ENCODE data around the gene CHI3L2. TPM values are rescaled to one million over a fixed set of nuclear protein-coding genes. Genes with fewer than 3 reads are reported as not detected.

Gene CHI3L2
- total RNA-seq, 1 donor from 2014 or later = 1.3 TPM

DNA sequence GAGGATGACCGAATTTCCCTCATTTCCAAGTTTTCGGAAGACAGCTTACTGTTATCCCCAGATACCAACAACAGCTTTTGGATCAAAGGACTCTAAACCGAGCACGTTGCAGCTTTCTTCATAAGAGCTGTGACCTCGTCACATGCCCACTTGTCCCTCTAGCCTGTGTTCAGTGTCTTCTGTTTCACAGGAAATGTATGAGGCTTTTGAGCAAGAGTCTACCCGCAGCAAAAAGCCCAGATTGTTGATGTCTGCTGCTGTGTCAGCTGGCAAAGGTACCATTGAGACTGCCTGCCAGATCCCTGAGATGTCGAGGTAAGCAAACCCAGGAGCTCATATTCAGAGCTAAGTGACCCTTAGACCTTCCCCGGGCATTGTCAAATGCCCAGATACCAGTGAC is 24.1 kb downstream of the CHI3L2 start:
- no peak overlapping the region for H3K27ac Mint-ChIP-seq
- H3K4me3 Mint-ChIP-seq (ENCODE audit: low read depth) = no peak overlapping the region
- H3K36me3 Mint-ChIP-seq (ENCODE audit: low read depth) = no peaks in the 10 kb centered on the region
- no peak for DNase-seq (ENCODE audit: low spot score)
- H3K4me1 Mint-ChIP-seq (ENCODE audit: low read depth) = peaks cover 6% of the 10 kb centered on the region
- intact Hi-C loops (cut with micrococcal nuclease) = no loop called here
- peaks cover 5% of the 10 kb centered on the region for H3K27me3 Mint-ChIP-seq (ENCODE audit: low read depth)
- H3K9me3 Mint-ChIP-seq = no peaks in the 10 kb centered on the region

DNA sequence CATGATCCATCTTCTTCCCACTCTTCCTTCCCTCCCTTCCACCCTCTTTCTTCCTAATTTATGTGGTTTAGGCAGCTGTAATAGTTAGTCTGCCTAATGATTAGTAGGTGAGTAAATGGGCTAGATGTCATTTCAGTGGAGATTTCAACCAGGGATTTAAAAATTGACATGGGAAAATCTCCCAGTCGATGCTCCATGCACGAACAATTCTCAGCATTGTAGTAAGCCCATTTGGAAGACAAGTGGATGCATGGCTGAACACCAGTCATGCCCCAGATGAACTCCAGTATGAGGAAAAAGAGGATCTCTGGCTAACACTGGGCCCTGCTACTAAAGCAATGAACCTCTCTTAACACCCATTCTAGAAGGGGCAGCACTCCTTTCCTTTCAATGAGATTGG is 25.3 kb downstream of the CHI3L2 start:
- Mint-ChIP-seq H3K4me3 (ENCODE audit: low read depth) (no peak overlapping the region), H3K27ac (no peak overlapping the region), H3K27me3 (ENCODE audit: low read depth) (peaks cover 5% of the 10 kb centered on the region), H3K4me1 (ENCODE audit: low read depth) (peaks cover 6% of the 10 kb centered on the region), H3K36me3 (ENCODE audit: low read depth) (no peaks in the 10 kb centered on the region), H3K9me3 (no peaks in the 10 kb centered on the region)
- intact Hi-C loops (cut with micrococcal nuclease) = no loop called here
- no peak for DNase-seq (ENCODE audit: low spot score)

DNA sequence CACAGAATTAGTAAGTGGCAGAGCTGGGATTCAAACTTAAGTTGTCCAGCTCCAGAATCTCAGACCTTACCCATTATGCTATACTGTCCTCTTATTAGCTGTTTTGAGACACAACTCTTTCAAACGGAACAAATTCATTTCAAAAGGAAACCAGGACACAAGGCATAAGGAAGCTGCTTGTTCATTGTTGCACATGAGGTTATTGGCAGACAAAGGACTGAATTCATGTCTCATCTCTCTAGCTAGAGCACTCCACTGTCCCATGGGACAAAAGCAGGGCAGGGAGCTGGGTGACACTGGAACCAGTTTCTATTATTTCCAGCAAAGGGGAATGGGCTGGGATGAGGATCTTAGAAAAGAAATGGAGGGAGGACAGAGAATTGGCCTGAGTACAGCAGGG is 26.4 kb downstream of the CHI3L2 start:
- Mint-ChIP-seq H3K9me3 (no peaks in the 10 kb centered on the region), H3K27me3 (ENCODE audit: low read depth) (peaks cover 5% of the 10 kb centered on the region), H3K36me3 (ENCODE audit: low read depth) (no peaks in the 10 kb centered on the region), H3K4me3 (ENCODE audit: low read depth) (no peak overlapping the region), H3K4me1 (ENCODE audit: low read depth) (peaks cover 6% of the 10 kb centered on the region), H3K27ac (no peak overlapping the region)
- intact Hi-C loops (cut with micrococcal nuclease) = no loop called here
- DNase-seq (ENCODE audit: low spot score) = no peak

DNA sequence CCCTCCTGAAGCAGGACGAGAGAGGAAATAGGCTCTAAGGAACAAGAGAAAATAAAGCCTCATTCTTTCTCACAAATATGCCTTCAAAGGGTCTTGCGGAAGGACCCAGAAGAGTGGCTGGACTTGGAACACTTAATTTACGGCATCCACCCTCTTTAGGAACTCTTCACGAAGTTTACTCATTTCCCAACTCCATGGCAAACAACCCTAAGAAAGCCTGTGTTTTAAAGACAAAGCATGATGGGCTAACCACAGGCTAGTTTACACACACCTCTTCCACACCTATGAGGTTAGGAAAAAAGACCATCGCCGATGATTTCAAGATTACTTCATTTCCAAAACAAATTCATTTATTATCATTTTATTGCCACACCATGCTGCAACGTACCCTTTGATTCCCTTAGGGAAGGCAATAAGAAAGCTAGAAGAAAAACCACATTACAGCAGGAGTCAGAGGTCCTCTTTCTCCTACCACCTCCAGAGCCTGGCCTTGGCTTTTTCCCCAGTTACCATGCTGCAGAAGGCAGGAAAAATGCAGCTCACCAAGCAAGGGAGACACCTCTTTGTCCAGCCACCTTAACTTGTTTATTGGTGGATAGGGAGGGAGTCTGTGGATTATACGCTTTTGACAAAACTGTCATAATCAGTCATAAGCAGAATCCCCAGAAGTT is 29.6 kb downstream of the CHI3L2 start:
- peaks cover 19% of the 10 kb centered on the region for H3K27me3 Mint-ChIP-seq (ENCODE audit: low read depth)
- no peak overlapping the region for H3K27ac Mint-ChIP-seq
- intact Hi-C loops (cut with micrococcal nuclease) = no loop called here
- DNase-seq (ENCODE audit: low spot score) = no peak
- H3K4me1 Mint-ChIP-seq (ENCODE audit: low read depth) = no peaks in the 10 kb centered on the region
- H3K36me3 Mint-ChIP-seq (ENCODE audit: low read depth) = no peaks in the 10 kb centered on the region
- H3K4me3 Mint-ChIP-seq (ENCODE audit: low read depth) = no peak overlapping the region
- peaks cover 2% of the 10 kb centered on the region for H3K9me3 Mint-ChIP-seq

DNA sequence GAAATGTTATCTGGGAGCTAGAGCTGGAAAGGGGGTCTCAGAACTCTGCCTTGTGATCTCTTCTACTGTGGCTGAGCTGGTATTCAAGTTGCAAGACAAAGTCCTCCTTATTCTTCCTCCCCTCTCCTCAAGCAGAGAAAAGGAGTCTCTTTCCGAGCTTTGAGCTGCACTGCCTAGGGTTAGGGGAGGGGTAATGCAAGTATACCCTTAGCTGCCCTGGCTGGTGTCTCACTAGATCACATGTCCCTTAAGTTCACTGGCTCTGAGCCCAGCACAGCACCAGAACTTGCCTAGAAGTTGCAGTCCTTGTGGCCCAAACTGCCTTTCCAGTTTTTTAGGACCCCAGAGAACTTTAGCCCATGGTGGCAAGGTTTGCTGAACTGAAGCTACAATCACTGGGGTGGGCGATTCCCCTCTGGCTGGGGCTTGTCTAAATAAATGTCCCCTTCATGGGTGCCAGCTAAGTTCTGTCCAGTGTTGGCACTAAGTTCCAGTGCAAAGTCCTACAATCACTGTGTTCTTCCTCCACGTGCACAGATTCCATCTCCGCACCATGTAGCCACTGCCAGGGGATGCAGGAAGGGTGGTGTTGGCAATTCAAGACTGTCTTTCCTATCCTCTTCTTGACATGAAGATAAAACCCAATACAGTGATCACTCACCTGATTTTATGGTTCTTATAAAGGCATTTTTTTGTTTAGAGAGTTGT is 40.4 kb downstream of the CHI3L2 start:
- no peaks in the 10 kb centered on the region for H3K36me3 Mint-ChIP-seq (ENCODE audit: low read depth)
- H3K9me3 Mint-ChIP-seq = peaks cover 13% of the 10 kb centered on the region
- intact Hi-C loops (cut with micrococcal nuclease) = no loop called here
- DNase-seq (ENCODE audit: low spot score) = no peak
- H3K27me3 Mint-ChIP-seq (ENCODE audit: low read depth) = peaks cover 81% of the 10 kb centered on the region
- H3K4me1 Mint-ChIP-seq (ENCODE audit: low read depth) = no peaks in the 10 kb centered on the region
- no peak overlapping the region for H3K27ac Mint-ChIP-seq
- no peak overlapping the region for H3K4me3 Mint-ChIP-seq (ENCODE audit: low read depth)

DNA sequence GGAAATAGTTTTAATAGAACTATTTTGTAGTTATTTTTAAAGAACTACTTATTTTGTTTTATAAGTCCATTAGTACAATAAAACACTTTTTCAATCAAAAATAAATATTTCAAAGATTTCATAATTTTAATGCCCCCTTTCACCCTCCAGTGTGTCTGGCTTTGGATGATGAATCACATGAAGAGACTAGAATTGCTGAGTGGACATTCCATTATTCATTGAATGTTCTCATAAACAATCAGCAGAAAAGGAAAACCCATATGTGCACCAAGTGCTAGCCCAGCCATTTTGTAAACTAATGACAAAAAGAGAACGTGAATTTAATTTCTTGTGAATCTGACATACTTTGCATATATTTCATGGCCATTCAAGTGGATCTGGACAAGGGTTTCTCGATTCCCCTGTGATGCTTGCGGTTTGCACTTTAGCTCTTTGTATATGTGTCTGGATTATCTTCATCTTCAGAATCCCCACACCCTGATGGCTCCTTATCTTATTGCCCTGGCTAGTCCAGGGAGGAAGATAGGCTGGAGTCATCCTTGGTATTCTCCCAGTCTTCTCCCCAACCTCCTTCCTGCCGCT is 42.4 kb downstream of the CHI3L2 start:
- intact Hi-C loops (cut with micrococcal nuclease) = no loop called here
- H3K27me3 Mint-ChIP-seq (ENCODE audit: low read depth) = peaks cover 64% of the 10 kb centered on the region
- H3K27ac Mint-ChIP-seq = no peak overlapping the region
- H3K9me3 Mint-ChIP-seq = peaks cover 4% of the 10 kb centered on the region
- H3K36me3 Mint-ChIP-seq (ENCODE audit: low read depth) = no peaks in the 10 kb centered on the region
- no peak overlapping the region for H3K4me3 Mint-ChIP-seq (ENCODE audit: low read depth)
- peaks cover 4% of the 10 kb centered on the region for H3K4me1 Mint-ChIP-seq (ENCODE audit: low read depth)
- DNase-seq (ENCODE audit: low spot score) = no peak

DNA sequence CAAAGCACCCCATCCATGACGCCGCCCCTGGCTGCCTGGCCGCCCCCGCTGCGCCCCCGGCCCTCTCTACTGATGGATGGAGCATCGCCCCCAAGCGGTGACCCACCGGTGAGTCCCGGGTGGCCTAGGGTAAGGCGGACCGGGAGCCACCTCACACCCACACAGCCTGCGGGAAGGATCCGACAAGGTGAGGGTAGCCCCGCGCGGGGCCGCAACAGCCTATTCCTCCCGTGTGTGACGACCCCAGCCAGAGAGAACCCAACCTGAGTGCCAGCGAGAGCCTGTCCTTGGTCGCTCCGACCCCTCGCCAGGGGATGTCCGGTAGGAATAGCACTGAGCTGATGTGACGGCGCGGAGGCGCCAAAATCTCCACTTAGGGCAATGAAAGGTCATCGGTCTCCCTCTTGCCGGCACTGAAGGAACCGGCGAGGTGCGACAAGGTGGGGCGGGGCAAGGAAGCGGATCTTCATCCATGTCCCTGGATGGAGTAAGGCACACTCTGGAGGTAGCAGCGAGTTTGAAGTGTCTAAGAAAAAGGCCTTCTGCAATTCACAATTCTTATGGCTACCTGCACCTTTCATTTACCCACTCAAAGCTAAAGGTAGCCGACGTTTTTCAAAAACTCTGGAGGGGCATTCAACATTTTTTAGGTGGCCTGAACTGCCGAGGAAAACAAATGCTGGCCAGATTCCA is 43.4 kb downstream of the CHI3L2 start:
- intact Hi-C loops (cut with micrococcal nuclease) = no loop called here
- H3K27me3 Mint-ChIP-seq (ENCODE audit: low read depth) = peaks cover 54% of the 10 kb centered on the region
- H3K27ac Mint-ChIP-seq = no peak overlapping the region
- H3K4me1 Mint-ChIP-seq (ENCODE audit: low read depth) = peaks cover 11% of the 10 kb centered on the region
- no peak for DNase-seq (ENCODE audit: low spot score)
- H3K36me3 Mint-ChIP-seq (ENCODE audit: low read depth) = no peaks in the 10 kb centered on the region
- H3K9me3 Mint-ChIP-seq = peaks cover under 1% of the 10 kb centered on the region
- no peak overlapping the region for H3K4me3 Mint-ChIP-seq (ENCODE audit: low read depth)

DNA sequence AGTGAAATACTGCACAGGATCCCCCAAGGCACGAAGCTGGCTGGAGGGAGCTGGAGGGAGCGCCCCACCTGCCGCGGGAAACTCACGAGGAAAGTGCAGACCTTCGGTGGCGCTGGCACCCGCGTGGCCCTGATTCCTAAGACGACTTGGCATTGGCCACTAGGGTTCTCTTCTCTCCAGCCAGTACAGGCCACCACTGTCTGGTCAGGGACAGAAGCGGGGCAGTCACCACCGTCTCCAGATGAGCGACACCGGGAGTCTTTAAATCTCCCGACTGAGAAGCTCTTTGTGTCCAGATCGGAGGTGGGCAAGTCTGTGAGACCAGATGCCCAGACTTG is 43.9 kb downstream of the CHI3L2 start:
- H3K4me1 Mint-ChIP-seq (ENCODE audit: low read depth) = peaks cover 15% of the 10 kb centered on the region
- peaks cover under 1% of the 10 kb centered on the region for H3K9me3 Mint-ChIP-seq
- peaks cover 49% of the 10 kb centered on the region for H3K27me3 Mint-ChIP-seq (ENCODE audit: low read depth)
- no peak overlapping the region for H3K4me3 Mint-ChIP-seq (ENCODE audit: low read depth)
- H3K36me3 Mint-ChIP-seq (ENCODE audit: low read depth) = no peaks in the 10 kb centered on the region
- DNase-seq (ENCODE audit: low spot score) = no peak
- H3K27ac Mint-ChIP-seq = no peak overlapping the region
- intact Hi-C loops (cut with micrococcal nuclease) = no loop called here

DNA sequence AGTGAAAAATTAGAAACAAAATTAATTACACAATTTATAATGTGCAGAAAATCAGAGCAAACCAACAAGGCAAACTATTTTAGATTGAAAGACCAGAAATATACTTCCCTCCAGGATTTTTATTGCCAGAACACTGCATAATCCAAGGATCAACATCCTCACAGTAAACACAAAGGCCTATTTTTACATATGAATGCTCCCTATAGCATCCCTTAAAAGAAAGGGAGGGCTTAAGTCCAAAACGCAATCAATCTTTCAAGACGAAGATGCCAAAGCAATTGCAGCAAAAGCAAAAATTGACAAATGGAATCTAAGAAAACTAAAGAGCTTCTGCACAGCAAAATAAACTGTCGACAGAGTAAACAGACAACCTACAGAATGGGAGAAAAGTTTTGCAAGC is 44.6 kb downstream of the CHI3L2 start:
- Mint-ChIP-seq H3K9me3 (peaks cover 3% of the 10 kb centered on the region), H3K36me3 (ENCODE audit: low read depth) (no peaks in the 10 kb centered on the region), H3K4me3 (ENCODE audit: low read depth) (no peak overlapping the region), H3K4me1 (ENCODE audit: low read depth) (peaks cover 16% of the 10 kb centered on the region), H3K27me3 (ENCODE audit: low read depth) (peaks cover 43% of the 10 kb centered on the region), H3K27ac (no peak overlapping the region)
- intact Hi-C loops (cut with micrococcal nuclease) = no loop called here
- no peak for DNase-seq (ENCODE audit: low spot score)

DNA sequence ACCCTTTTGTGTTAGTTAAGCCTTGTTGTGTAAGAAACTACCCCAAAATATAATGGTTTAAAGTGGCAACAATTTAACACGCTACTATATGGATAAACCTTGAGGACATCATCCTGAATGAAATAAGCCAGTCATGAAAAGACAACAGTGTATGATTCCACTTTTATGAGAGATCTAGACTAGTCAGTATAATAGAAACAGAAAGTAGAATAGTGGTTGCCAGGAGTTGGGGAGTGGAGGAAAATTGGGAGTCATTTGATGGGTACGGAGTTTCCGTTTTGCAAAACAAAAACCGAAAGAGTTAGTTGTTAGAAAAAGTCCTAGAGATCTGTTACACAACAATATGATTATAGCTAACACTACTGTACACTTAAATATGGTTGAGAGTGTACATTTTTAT is 47.1 kb downstream of the CHI3L2 start:
- Mint-ChIP-seq H3K27ac (no peak overlapping the region), H3K9me3 (peaks cover 3% of the 10 kb centered on the region), H3K4me1 (ENCODE audit: low read depth) (peaks cover 16% of the 10 kb centered on the region), H3K36me3 (ENCODE audit: low read depth) (no peaks in the 10 kb centered on the region), H3K27me3 (ENCODE audit: low read depth) (peaks cover 30% of the 10 kb centered on the region), H3K4me3 (ENCODE audit: low read depth) (no peak overlapping the region)
- no peak for DNase-seq (ENCODE audit: low spot score)
- intact Hi-C loops (cut with micrococcal nuclease) = loop anchor here (2.0 kb wide), 1 partner anchor 52 kb away; no protein-coding TSS in a partner anchor

DNA sequence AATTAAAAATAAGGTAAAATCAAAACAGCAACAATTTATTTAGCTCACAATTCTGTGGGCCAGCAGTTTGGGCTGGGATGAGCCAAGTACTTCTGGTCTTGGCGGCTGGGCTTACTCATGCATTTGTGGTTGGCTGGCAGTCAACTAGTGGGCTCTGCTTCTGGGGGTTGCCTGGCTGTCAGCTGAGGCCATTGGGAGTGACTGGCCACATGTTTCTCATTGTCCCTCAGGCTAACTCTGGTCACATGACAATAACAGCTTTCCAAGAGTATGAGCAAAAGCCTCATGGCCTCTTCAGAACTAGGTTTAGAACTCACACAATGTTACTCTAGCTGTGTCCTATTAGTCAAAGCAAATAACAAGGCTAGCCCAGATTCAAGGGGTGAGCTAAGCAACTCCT is 47.6 kb downstream of the CHI3L2 start:
- H3K9me3 Mint-ChIP-seq = peaks cover 3% of the 10 kb centered on the region
- H3K4me3 Mint-ChIP-seq (ENCODE audit: low read depth) = no peak overlapping the region
- no peak overlapping the region for H3K27ac Mint-ChIP-seq
- peaks cover 27% of the 10 kb centered on the region for H3K27me3 Mint-ChIP-seq (ENCODE audit: low read depth)
- H3K4me1 Mint-ChIP-seq (ENCODE audit: low read depth) = peaks cover 16% of the 10 kb centered on the region
- no peak for DNase-seq (ENCODE audit: low spot score)
- intact Hi-C loops (cut with micrococcal nuclease) = loop anchor here (2.0 kb wide), 1 partner anchor 52 kb away; no protein-coding TSS in a partner anchor
- H3K36me3 Mint-ChIP-seq (ENCODE audit: low read depth) = no peaks in the 10 kb centered on the region

DNA sequence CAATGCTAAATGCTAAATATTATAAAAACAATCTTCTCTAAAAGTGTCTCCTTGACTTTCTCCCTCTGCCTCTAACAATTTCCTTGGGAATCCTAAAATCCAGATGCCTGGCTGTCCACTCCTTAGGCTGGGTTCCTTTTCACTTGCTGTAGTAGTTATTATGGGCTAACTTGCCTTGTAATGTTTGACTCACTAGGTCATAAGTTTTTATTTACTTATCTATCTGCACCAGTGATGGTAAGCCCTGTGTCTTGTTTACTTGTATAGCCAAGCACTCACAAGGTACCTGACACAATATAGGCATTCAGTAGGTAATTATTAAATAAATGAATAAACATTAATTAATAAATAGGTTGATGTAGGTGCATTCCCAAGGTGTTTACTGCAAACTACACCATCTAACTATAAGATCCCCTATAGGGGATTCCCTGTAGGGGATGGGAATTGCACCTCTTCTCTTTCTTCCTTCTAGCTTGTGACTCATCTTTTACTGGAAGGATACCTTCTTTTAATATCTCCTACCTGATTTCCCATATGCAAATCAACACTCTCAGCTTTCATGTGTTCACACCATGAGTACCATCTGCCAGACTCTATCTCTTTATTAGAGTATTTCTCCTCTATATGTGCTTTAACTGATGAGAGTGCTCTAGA is 48.4 kb downstream of the CHI3L2 start:
- no peak for DNase-seq (ENCODE audit: low spot score)
- no peaks in the 10 kb centered on the region for H3K36me3 Mint-ChIP-seq (ENCODE audit: low read depth)
- no peak overlapping the region for H3K4me3 Mint-ChIP-seq (ENCODE audit: low read depth)
- peaks cover 16% of the 10 kb centered on the region for H3K4me1 Mint-ChIP-seq (ENCODE audit: low read depth)
- no peak overlapping the region for H3K27ac Mint-ChIP-seq
- peaks cover 3% of the 10 kb centered on the region for H3K9me3 Mint-ChIP-seq
- peaks cover 20% of the 10 kb centered on the region for H3K27me3 Mint-ChIP-seq (ENCODE audit: low read depth)
- intact Hi-C loops (cut with micrococcal nuclease) = loop anchor here (2.0 kb wide), 1 partner anchor 53 kb away; no protein-coding TSS in a partner anchor
